DND-41 (cell line): ENCODE measurements around the gene ZC3H7A.

Experiments used
- CTCF ChIP-seq: IDR thresholded peaks from 2 replicates; pipeline ENCODE4 v1.5.1; 2012; ENCODE audit warnings: borderline replicate concordance, low read length, moderate library complexity, mild to moderate bottlenecking; ENCODE audit not compliant: poor library complexity, severe bottlenecking; ENCODE audit errors: extremely low read depth
- EZH2 ChIP-seq: IDR thresholded peaks from 3 replicates; pipeline ENCODE4 v1.6.1; 2012; ENCODE audit warnings: borderline replicate concordance, low read depth, mild to moderate bottlenecking, moderate library complexity, low read length, inconsistent platforms; ENCODE audit not compliant: severe bottlenecking

DNA sequence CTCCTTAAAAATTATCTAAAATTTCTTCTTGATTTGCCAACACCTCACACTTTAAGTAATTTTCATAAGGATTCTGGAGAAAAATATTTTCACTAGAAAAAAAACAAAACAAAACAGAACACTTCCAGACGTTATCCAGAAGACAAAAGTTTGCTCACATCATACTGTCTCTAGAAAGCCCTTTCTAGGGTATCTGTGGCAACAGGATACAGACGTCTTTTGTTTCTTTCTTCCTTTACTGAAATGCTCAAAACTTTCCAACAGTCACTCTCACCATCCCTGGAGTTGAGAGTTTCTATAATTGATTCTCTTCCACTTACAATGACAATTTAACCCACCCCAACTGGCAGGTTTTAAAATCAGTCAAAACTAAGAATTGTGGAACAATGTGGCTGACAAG, 2.6 kb downstream of the ZC3H7A start:
- TF ChIP-seq CTCF: no peak
- no peak for TF ChIP-seq EZH2
